Lower lobe of right lung (tissue), 2 donors: Measurements from ENCODE around the gene ATP2C2. TPM values are rescaled to one million over a fixed set of nuclear protein-coding genes. Genes with fewer than 3 reads are reported as not detected.
A peak's percentile ranks its signal among the peaks of the same experiment; 100 is the strongest.

ENCODE experiments used
- ATAC-seq, 2 donors: fragments of 200-7000 bp; cut with Tn5 transposase; one replicate each; pipeline ENCODE4 v1.9.1; 2020 to 2022; ENCODE audit warnings: mild to moderate bottlenecking in 2 of 2, moderate library complexity in 2 of 2
- DNase-seq: peaks from one replicate; pipeline ENCODE4 v3.0.0-alpha.2; 2020
- H3K27ac ChIP-seq: fragments of 200-600 bp; one replicate; pipeline ENCODE4 v1.8.0; 2022
- H3K27me3 ChIP-seq: fragments of 200-600 bp; one replicate; pipeline ENCODE4 v1.8.0; 2022; ENCODE audit warnings: low read depth
- H3K36me3 ChIP-seq: fragments of 200-600 bp; one replicate; pipeline ENCODE4 v1.8.0; 2022; ENCODE audit warnings: mild to moderate bottlenecking
- H3K4me1 ChIP-seq: fragments of 200-600 bp; one replicate; pipeline ENCODE4 v1.8.0; 2022
- H3K4me3 ChIP-seq: fragments of 200-600 bp; one replicate; pipeline ENCODE4 v1.8.0; 2022; ENCODE audit warnings: mild to moderate bottlenecking
- H3K9me3 ChIP-seq: fragments of 200-600 bp; one replicate; pipeline ENCODE4 v1.8.0; 2022
- CTCF ChIP-seq: fragments of 200-600 bp; IDR thresholded peaks from one replicate; pipeline ENCODE4 v1.8.0; 2022; ENCODE audit warnings: antibody characterized with exemption, mild to moderate bottlenecking
- intact Hi-C: fragments of 100-400 bp; cut with DNase I; formaldehyde crosslinking; loops from one replicate; pipeline ENCODE4 v1.11.0; 2022
- total RNA-seq: library from RNA; stranded (reverse); fragmentation: NEBNext Ultra II Directional; extraction: Animal tissue kit (Norgen Biotek cat#: 25700); gene quantifications from one replicate; pipeline ENCODE4 v1.2.1, GENCODE V29; 2021
- donor health status: DM: no; HTN: yes; CAD: no; lungs with severe emphysema.

ATP2C2 gene
- total RNA-seq, 1 donor from 2014 or later: 56.2 TPM

GRCh38 chr16:84503751-84504395 is 135.5 kb downstream of the ATP2C2 start:
- no peaks in the 10 kb centered on the region for H3K9me3 ChIP-seq
- H3K4me1 ChIP-seq: peaks cover 24% of the 10 kb centered on the region
- intact Hi-C loops: no loop called here
- TF ChIP-seq CTCF: no peak
- H3K4me3 ChIP-seq: peak overlapping the region; percentile 87
- H3K27me3 ChIP-seq: no peaks in the 10 kb centered on the region
- H3K27ac ChIP-seq: peak overlapping the region; percentile 88
- DNase-seq: peak; percentile 41
- no peaks in the 10 kb centered on the region for H3K36me3 ChIP-seq
- ATAC-seq: peak in 1 of 2 donors; percentile 13

- Histone ChIP-seq H3K27me3 (no peaks in the 10 kb centered on the region), H3K9me3 (no peaks in the 10 kb centered on the region), H3K4me1 (peaks cover 24% of the 10 kb centered on the region), H3K27ac (peak within 1 kb of the TSS; percentile 88), H3K4me3 (peak within 1 kb of the TSS; percentile 87), H3K36me3 (no peaks in the 10 kb centered on the region)
- DNase-seq: peak; percentile 99
- intact Hi-C loops: no loop called here
- TF ChIP-seq CTCF: no peak
- ATAC-seq: peak; percentile 98 to 99
Measured at GRCh38 chr16:84504420-84505248, 136.3 kb downstream of the ATP2C2 start, which contains the start of gene MEAK7. Gene MEAK7 (minus strand): TSS chr16:84504659. CDS start chr16:84498086, 6,573 bp downstream.

- ATAC-seq (no peak), DNase-seq (peak; percentile 43)
- no peaks in the 10 kb centered on the region for H3K27me3 ChIP-seq
- peak overlapping the region; percentile 87 for H3K4me3 ChIP-seq
- H3K27ac ChIP-seq: peak overlapping the region; percentile 88
- TF ChIP-seq CTCF: no peak
- H3K4me1 ChIP-seq: peaks cover 24% of the 10 kb centered on the region
- H3K36me3 ChIP-seq: no peaks in the 10 kb centered on the region
- intact Hi-C loops: no loop called here
- H3K9me3 ChIP-seq: no peaks in the 10 kb centered on the region
Measured at GRCh38 chr16:84505249-84506187, 137.2 kb downstream of the ATP2C2 start.

GRCh38 chr16:84507011-84507982 is 139.0 kb downstream of the ATP2C2 start:
- H3K27ac ChIP-seq: no peak overlapping the region
- ATAC-seq (no peak), DNase-seq (peak; percentile 45)
- intact Hi-C loops: no loop called here
- no peaks in the 10 kb centered on the region for H3K27me3 ChIP-seq
- H3K4me1 ChIP-seq: peaks cover 32% of the 10 kb centered on the region
- H3K9me3 ChIP-seq: no peaks in the 10 kb centered on the region
- peak overlapping the region; percentile 17 for H3K4me3 ChIP-seq
- no peak for TF ChIP-seq CTCF
- H3K36me3 ChIP-seq: no peaks in the 10 kb centered on the region
